Keratinocyte (primary cell): ENCODE data around the gene SRRD.

Experiments
- CTCF ChIP-seq, 3 experiments: IDR thresholded peaks in 1 of 3; conservative IDR thresholded peaks in 1 of 3; optimal IDR thresholded peaks in 1 of 3; 2 replicates in 2 of 3; 3 replicates in 1 of 3; pipeline versions ENCODE3 to v1.5.1; 2011; ENCODE audit warnings: low read length in 3 of 3, mild to moderate bottlenecking in 3 of 3, moderate library complexity in 2 of 3, control low read depth in 1 of 3, inconsistent platforms in 1 of 3; ENCODE audit not compliant: insufficient read depth in 2 of 3; ENCODE audit errors: extremely low read depth in 1 of 3
- EZH2 ChIP-seq: IDR thresholded peaks from one replicate; pipeline ENCODE4 v1.6.1; 2012; ENCODE audit warnings: inconsistent platforms, mild to moderate bottlenecking, low read length, moderate library complexity

DNA sequence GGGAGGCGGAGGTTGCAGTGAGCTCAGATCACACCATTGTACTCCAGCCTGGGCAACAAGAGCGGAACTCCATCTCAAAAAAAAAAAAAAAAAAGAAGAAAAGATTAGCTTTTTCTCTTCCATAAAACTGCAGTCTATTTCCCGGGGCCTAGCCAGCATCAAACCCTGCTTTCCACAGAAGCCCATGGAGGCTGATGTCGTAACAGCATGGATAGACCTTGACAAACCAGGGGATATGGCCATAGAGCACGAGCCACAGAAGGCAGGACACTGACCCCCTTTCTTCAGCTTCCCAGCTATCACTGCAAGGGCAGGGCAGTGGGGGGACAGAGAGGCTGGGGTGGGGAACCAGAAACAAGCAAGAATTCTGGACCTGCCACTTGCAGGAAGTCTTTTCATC, 21.6 kb upstream of the SRRD start:
- TF ChIP-seq CTCF (optimal IDR thresholded peaks at IDR 0.05 in 1 of 3, IDR thresholded peaks at IDR 0.05 in 1 of 3, conservative IDR thresholded peaks at IDR 0.05 in 1 of 3; ENCODE audit: extremely low read depth in 1 of 3, insufficient read depth in 2 of 3, low read length in 3 of 3) (no peak), EZH2 (no peak)
